A673 (cell line): Measurements from ENCODE around the gene PDE6A. TPM values are rescaled to one million over a fixed set of nuclear protein-coding genes. Genes with fewer than 3 reads are reported as not detected.

Experiments
- BruUV-seq: library from RNA; stranded (reverse); fragments of 400-500 nt; replicated peaks from 2 replicates; lab custom pipeline; 2021; lab: Mats Ljungman, UMichigan
- CTCF ChIA-PET: fragments of 300-600 bp; sonication (Branson Sonifier 250); formaldehyde crosslinking; loops from one replicate; lab custom pipeline; 2022; ENCODE audit warnings: antibody characterized with exemption; lab: Charles Lee
- POLR2A ChIA-PET: fragments of 300-600 bp; sonication (Branson Sonifier 250); formaldehyde crosslinking; loops from one replicate; lab custom pipeline; 2022; ENCODE audit warnings: antibody characterized with exemption; ENCODE audit not compliant: low non-redundant PET; lab: Charles Lee
- DNase-seq: peaks from one replicate; pipeline ENCODE4 v3.0.0-alpha.2; 2015; ENCODE audit warnings: low spot score
- H3K27ac ChIP-seq: fragments of 200-600 bp; sonication (generic); 2 replicates; pipeline ENCODE4 v1.5.1; 2016; ENCODE audit warnings: mixed run types, low read depth, mild to moderate bottlenecking, mixed read lengths, antibody characterized with exemption, low read length; ENCODE audit not compliant: poor library complexity, severe bottlenecking
- H3K27me3 ChIP-seq: fragments of 200-600 bp; sonication (generic); replicated peaks from 2 replicates; pipeline ENCODE4 v1.6.1; 2017; ENCODE audit warnings: mixed run types, low read depth, mild to moderate bottlenecking, mixed read lengths, antibody characterized with exemption, low read length; ENCODE audit not compliant: insufficient read depth, poor library complexity
- H3K36me3 ChIP-seq: fragments of 200-600 bp; sonication (generic); 2 replicates; pipeline ENCODE4 v1.6.1; 2016; ENCODE audit warnings: mixed run types, mild to moderate bottlenecking, mixed read lengths, antibody characterized with exemption, low read length; ENCODE audit not compliant: insufficient read depth, poor library complexity, severe bottlenecking
- H3K4me1 ChIP-seq: fragments of 200-600 bp; sonication (generic); 2 replicates; pipeline ENCODE4 v1.6.1; 2017; ENCODE audit warnings: mixed run types, mild to moderate bottlenecking, mixed read lengths, antibody characterized with exemption, low read length; ENCODE audit not compliant: insufficient read depth, poor library complexity, severe bottlenecking
- H3K4me3 ChIP-seq: fragments of 200-600 bp; sonication (generic); 2 replicates; pipeline ENCODE4 v1.5.1; 2016; ENCODE audit warnings: low read depth, mixed run types, mild to moderate bottlenecking, mixed read lengths, low read length; ENCODE audit not compliant: poor library complexity, severe bottlenecking
- H3K9me3 ChIP-seq: fragments of 200-600 bp; sonication (generic); 2 replicates; pipeline ENCODE4 v1.6.1; 2016; ENCODE audit warnings: mixed run types, low read depth, mild to moderate bottlenecking, mixed read lengths, antibody characterized with exemption, low read length; ENCODE audit not compliant: poor library complexity, severe bottlenecking
- EZH2 ChIP-seq: fragments of 200-600 bp; sonication (generic); IDR thresholded peaks from 2 replicates; pipeline ENCODE4 v1.6.1; 2017; ENCODE audit warnings: borderline replicate concordance, low read depth, mild to moderate bottlenecking, mixed read lengths, antibody characterized with exemption, low read length; ENCODE audit not compliant: poor library complexity, severe bottlenecking
- intact Hi-C: fragments of 100-400 bp; cut with micrococcal nuclease; formaldehyde crosslinking; loops from one replicate; pipeline ENCODE4 v1.10.0; 2022; ENCODE audit not compliant: unreplicated experiment
- total RNA-seq: library from RNA; stranded (reverse); gene quantifications from 2 replicates; pipeline ENCODE4 v1.2.3, GENCODE V29; 2021
- TF ChIP-seq, protein P1 (sequence below): fragments of 300-800, 200-600 bp; sonication (generic); conservative IDR thresholded peaks from 2 replicates; pipeline ENCODE4 v1.5.1; 2017; ENCODE audit warnings: low read depth, mild to moderate bottlenecking, antibody characterized with exemption, low read length, moderate library complexity, mixed read lengths

The PDE6A gene
- total RNA-seq, 1 experiment from 2014 or later: 0.49 TPM

DNA sequence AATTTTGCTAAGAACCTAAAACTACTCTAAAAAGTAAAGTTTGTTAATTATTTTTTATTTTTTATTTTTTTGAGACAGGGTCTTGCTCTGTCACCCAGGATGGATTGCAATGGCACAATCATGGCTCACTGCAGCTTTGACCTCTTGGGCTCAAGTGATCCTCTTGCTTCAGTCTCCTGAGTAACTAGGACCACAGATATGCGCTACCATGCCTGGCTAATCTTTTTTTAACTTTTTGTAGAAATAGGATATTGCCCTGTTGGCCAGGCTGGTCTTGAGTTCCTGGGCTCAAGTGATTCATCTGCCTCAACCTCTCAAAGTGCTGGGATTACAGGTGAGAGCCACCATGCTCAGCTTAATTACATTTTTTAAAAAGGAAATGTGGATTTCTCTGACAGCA, 45.8 kb downstream of the PDE6A start:
- H3K9me3 ChIP-seq: no peaks in the 10 kb centered on the region
- H3K4me3 ChIP-seq: no peak overlapping the region
- H3K27ac ChIP-seq: no peak overlapping the region
- POLR2A ChIA-PET: no interaction called here
- H3K27me3 ChIP-seq: no peaks in the 10 kb centered on the region
- H3K4me1 ChIP-seq: no peaks in the 10 kb centered on the region
- CTCF ChIA-PET: no interaction called here
- BruUV-seq: no TSS peak
- TF ChIP-seq, protein P1, sequence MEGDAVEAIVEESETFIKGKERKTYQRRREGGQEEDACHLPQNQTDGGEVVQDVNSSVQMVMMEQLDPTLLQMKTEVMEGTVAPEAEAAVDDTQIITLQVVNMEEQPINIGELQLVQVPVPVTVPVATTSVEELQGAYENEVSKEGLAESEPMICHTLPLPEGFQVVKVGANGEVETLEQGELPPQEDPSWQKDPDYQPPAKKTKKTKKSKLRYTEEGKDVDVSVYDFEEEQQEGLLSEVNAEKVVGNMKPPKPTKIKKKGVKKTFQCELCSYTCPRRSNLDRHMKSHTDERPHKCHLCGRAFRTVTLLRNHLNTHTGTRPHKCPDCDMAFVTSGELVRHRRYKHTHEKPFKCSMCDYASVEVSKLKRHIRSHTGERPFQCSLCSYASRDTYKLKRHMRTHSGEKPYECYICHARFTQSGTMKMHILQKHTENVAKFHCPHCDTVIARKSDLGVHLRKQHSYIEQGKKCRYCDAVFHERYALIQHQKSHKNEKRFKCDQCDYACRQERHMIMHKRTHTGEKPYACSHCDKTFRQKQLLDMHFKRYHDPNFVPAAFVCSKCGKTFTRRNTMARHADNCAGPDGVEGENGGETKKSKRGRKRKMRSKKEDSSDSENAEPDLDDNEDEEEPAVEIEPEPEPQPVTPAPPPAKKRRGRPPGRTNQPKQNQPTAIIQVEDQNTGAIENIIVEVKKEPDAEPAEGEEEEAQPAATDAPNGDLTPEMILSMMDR: no peak
- TF ChIP-seq EZH2: no peak
- no peaks in the 10 kb centered on the region for H3K36me3 ChIP-seq
- intact Hi-C loops: no loop called here
- DNase-seq: no peak

DNA sequence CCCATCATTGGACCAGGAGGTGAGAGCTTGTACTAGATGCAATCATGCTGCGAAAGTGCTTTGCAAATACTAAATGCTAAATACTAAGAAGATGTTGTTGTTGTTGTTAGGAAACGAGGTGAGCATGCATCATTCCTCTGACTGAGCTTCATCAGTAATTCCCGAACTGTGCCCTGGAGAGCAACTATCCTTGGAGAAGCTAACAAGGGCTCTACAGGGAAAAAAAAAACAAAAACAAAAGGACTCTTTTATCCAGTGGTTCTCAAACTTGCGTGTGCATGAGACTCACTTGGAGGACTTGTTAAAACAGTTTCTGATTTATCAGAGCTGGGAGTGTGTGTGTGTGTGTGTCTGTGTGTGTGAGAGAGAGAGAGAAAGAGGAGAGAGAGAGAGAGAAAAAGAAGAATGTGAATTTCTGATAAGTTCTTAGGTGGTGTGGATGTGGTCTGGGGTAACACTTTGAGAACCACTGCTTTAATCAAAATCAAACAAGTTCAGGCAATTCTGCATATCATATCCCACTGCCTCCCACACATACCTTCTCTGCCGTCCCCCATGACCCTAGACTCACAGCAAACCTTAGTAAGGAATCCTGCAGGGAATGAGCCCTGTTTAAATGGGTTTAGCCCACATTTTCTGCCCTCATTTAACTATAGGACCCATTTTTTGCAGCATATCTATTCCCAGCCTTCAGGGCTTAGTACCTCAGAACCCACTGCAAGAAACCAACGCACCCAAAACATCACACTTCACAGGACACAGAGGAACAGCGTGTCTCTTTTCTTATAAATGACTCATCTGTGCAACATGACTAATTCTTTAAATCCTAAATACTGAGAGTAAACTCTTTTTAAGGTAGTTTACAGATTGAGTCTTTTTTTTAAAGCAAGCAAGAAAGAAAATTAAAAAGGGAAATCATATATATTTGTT, 48.9 kb downstream of the PDE6A start:
- no peak overlapping the region for H3K27ac ChIP-seq
- H3K9me3 ChIP-seq: no peaks in the 10 kb centered on the region
- H3K4me1 ChIP-seq: no peaks in the 10 kb centered on the region
- BruUV-seq: no TSS peak
- H3K4me3 ChIP-seq: no peak overlapping the region
- no peak for TF ChIP-seq EZH2
- TF ChIP-seq, protein P1: no peak
- H3K27me3 ChIP-seq: no peaks in the 10 kb centered on the region
- intact Hi-C loops: no loop called here
- no peak for DNase-seq
- ChIA-PET POLR2A (interaction anchor here (0.6 kb wide), 1 partner anchor 65 kb away, joined by 9 read pairs; the partner anchor contains the start of gene SLC26A2), CTCF (no interaction called here)
- no peaks in the 10 kb centered on the region for H3K36me3 ChIP-seq

DNA sequence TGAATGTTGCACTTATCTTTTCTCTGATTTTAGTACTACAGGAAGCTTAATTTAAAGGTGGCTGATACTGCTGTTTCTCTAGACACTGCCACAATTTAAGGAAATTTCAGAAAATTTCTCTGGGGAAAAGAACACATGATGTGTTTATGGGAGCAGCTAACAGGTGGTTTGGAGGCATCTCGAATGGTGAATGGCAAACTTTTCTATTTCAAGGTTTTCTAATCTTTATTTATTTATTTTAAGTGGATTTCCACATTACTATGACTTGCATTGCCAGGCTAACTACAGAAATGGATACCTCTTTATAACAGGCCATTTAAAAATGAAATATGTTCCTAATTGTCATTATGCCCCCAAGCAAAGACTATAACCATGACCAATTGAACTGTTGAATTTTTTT, 50.4 kb downstream of the PDE6A start:
- Histone ChIP-seq H3K4me1 (no peaks in the 10 kb centered on the region), H3K4me3 (no peak overlapping the region), H3K27ac (no peak overlapping the region), H3K27me3 (no peaks in the 10 kb centered on the region), H3K36me3 (no peaks in the 10 kb centered on the region), H3K9me3 (no peaks in the 10 kb centered on the region)
- POLR2A ChIA-PET: no interaction called here
- no peak for TF ChIP-seq EZH2
- TF ChIP-seq, protein P1: no peak
- DNase-seq: no peak
- CTCF ChIA-PET: no interaction called here
- intact Hi-C loops: no loop called here
- no TSS peak for BruUV-seq
